Measurements from ENCODE around the gene RAB11FIP2. TPM values are rescaled to one million over a fixed set of nuclear protein-coding genes. Genes with fewer than 3 reads are reported as not detected.

RAB11FIP2 gene
- total and polyA plus RNA-seq, 8 donors, result 4.3 to 74.1 (median 16.8) TPM

GRCh38 chr10:117970962-117971361 is 75.8 kb downstream of the RAB11FIP2 start:
- intact Hi-C loops (cut with DNase I; ENCODE audit: low total_unique reads), result no loop called here
- Histone ChIP-seq H3K4me3 (no peak overlapping the region), H3K4me1 (no peaks in the 10 kb centered on the region), H3K9me3 (peaks cover 0 to 7% (median 0%) of the 10 kb centered on the region in 4 donors), H3K36me3 (no peaks in the 10 kb centered on the region), H3K27me3 (peaks cover 0 to 7% (median 0%) of the 10 kb centered on the region in 3 donors), H3K27ac (no peak overlapping the region)
- DNase-seq, result no peak
- TF ChIP-seq EP300 (IDR thresholded peaks at IDR 0.05), result no peak
- 85 to 95% (median 91%) methylated on average over 2 of the region's 2 CpGs for WGBS, 5 donors

DNA sequence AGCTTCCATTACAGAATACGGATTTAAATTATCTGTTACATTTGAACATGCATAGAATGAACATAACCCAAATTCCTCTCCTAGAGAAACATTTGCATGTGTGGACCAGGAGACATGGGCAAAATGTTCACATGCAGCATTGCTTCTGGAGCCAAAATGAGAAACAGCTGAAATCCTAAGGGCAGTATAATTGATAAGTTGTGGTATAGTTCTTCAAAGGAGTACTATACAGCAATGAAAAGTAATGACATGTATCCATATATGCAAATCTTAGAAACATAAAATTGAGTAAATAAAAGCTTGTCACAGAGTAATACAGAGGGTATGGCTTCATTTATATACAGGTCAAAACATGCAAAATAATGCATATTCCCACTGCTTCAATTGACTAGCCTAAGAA is 77.1 kb downstream of the RAB11FIP2 start:
- TF ChIP-seq POLR2A (IDR thresholded peaks at IDR 0.05) (no peak), CTCF (IDR thresholded peaks at IDR 0.05) (no peak), EP300 (IDR thresholded peaks at IDR 0.05) (no peak), POLR2AphosphoS5 (IDR thresholded peaks at IDR 0.05) (no peak)

DNA sequence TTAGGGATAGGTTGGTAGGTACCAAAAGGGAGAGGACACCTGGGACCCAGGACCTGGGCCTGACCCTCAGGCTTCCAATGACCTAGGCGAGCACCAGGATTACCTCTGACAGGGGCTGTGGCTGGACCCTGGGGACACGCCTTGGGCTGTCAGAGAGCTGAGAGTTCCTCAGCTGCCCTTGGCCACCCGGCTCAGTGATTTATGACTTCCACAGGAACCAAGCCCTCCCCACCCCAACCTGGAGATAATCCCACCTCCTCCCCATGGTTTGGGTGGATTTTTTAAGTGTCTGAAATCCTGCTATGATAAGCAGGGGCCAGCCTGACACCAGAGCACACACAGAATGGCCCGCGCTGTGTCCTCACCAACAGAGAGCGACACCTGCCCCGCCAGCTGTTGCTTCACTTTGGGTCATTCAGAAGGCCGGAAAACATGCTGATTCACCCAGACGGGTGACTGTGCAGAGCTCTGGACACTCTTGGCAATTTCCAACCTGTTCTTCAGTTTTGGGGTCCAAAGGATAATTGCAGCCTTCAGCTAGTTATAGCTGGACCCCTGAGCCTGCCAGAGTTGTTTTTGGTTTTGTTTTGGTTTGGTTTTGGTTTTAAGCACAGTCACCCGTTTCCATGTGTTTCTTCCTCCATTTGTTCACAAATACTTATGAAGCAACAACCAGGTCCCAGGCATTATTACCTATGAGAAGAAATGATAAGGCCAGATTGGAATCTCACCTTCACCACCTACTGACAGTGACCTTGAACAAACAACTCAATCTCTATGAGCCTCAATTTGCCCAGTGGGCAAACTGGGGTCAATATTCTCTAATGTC is 78.2 kb downstream of the RAB11FIP2 start:
- no peak overlapping the region for H3K27ac ChIP-seq
- H3K4me3 ChIP-seq, result no peak overlapping the region
- H3K4me1 ChIP-seq, result no peaks in the 10 kb centered on the region
- WGBS, 5 donors, result 73 to 82% (median 77%) methylated on average over 10 of the region's 10 CpGs
- TF ChIP-seq POLR2AphosphoS5 (IDR thresholded peaks at IDR 0.05), result no peak
- TF ChIP-seq CTCF (IDR thresholded peaks at IDR 0.05), result no peak
- TF ChIP-seq POLR2A (IDR thresholded peaks at IDR 0.05), result no peak
- no peak for TF ChIP-seq EP300 (IDR thresholded peaks at IDR 0.05)
- H3K36me3 ChIP-seq, result no peaks in the 10 kb centered on the region
- intact Hi-C loops (cut with DNase I; ENCODE audit: low total_unique reads), result no loop called here
- peak in 1 of 2 donors; percentile 3 for DNase-seq
- H3K9me3 ChIP-seq, result peaks cover 0 to 7% (median 0%) of the 10 kb centered on the region in 4 donors
- H3K27me3 ChIP-seq, result peaks cover 0 to 7% (median 0%) of the 10 kb centered on the region in 3 donors

More for the DNA sequence above, 77.1 kb downstream of the RAB11FIP2 start:
- Histone ChIP-seq H3K9me3 (peaks cover 0 to 7% (median 0%) of the 10 kb centered on the region in 4 donors), H3K36me3 (no peaks in the 10 kb centered on the region), H3K4me1 (no peaks in the 10 kb centered on the region), H3K4me3 (no peak overlapping the region), H3K27ac (no peak overlapping the region), H3K27me3 (peaks cover 0 to 7% (median 0%) of the 10 kb centered on the region in 3 donors)
- intact Hi-C loops (cut with DNase I; ENCODE audit: low total_unique reads), result no loop called here
- 87 to 98% (median 93%) methylated on average over 1 of the region's 1 CpG for WGBS, 5 donors
- no peak for DNase-seq

DNA sequence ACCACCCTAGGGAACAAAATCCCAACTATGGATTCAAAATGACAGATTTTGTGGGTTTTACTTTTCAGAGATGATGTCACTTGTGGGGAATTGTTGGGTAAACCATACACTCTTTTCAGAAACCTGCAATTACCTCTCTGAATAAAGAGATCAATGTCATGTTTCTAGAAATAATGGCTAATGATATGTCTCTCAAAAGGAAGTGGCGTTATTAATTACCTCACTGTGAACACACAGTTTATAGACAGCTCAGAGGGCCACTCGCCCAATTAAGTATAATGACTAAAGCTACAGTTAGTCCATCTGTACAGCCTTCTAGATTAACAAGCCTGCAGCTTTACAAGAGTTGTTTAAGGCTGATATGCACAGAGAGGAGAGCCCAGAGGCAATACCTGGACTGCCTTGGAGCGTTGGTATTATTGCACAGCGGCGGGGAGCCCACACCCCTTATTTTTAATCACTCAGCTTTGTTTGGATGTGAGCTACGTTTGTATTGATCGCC is 79.5 kb downstream of the RAB11FIP2 start:
- intact Hi-C loops (cut with DNase I; ENCODE audit: low total_unique reads), result no loop called here
- no peak for DNase-seq
- no peaks in the 10 kb centered on the region for H3K36me3 ChIP-seq
- H3K9me3 ChIP-seq, result peaks cover 0 to 7% (median 0%) of the 10 kb centered on the region in 4 donors
- H3K27me3 ChIP-seq, result peaks cover 0 to 7% (median 0%) of the 10 kb centered on the region in 3 donors
- WGBS, 5 donors, result 68 to 78% (median 77%) methylated on average over 7 of the region's 7 CpGs
- TF ChIP-seq POLR2AphosphoS5 (IDR thresholded peaks at IDR 0.05), result no peak
- no peak for TF ChIP-seq EP300 (IDR thresholded peaks at IDR 0.05)
- TF ChIP-seq CTCF (IDR thresholded peaks at IDR 0.05), result no peak
- TF ChIP-seq POLR2A (IDR thresholded peaks at IDR 0.05), result no peak
- no peaks in the 10 kb centered on the region for H3K4me1 ChIP-seq
- H3K27ac ChIP-seq, result no peak overlapping the region
- no peak overlapping the region for H3K4me3 ChIP-seq

Measured in stomach (tissue), 9 donors.